Muscle layer of duodenum (tissue), 2 donors: ENCODE results near the gene TXNRD1.
A peak's percentile ranks its signal among the peaks of the same experiment; 100 is the strongest.

Experiments used
- H3K27ac ChIP-seq: one replicate; pipeline ENCODE4 v1.7.0; 2013; ENCODE audit warnings: mild to moderate bottlenecking, low read length
- H3K27me3 ChIP-seq: one replicate; pipeline ENCODE4 v1.7.0; 2013; ENCODE audit warnings: low read depth, mild to moderate bottlenecking, control low read depth, low read length
- H3K36me3 ChIP-seq, 2 donors: one replicate each; pipeline ENCODE4 v1.7.0; 2013; ENCODE audit warnings: low read length in 2 of 2, control low read depth in 1 of 2, mild to moderate bottlenecking in 1 of 2; ENCODE audit not compliant: insufficient read depth in 2 of 2, control insufficient read depth in 1 of 2
- H3K4me1 ChIP-seq, 2 donors: one replicate each; pipeline ENCODE4 v1.7.0; 2013; ENCODE audit warnings: low read length in 2 of 2, mild to moderate bottlenecking in 2 of 2, control low read depth in 1 of 2, moderate library complexity in 1 of 2; ENCODE audit not compliant: insufficient read depth in 2 of 2, control insufficient read depth in 1 of 2
- H3K4me3 ChIP-seq, 2 donors: one replicate each; pipeline ENCODE4 v1.7.0; 2013; ENCODE audit warnings: low read length in 2 of 2, low read depth in 1 of 2, mild to moderate bottlenecking in 1 of 2
- H3K9me3 ChIP-seq, 2 donors: one replicate each; pipeline ENCODE4 v1.7.0; 2013; ENCODE audit warnings: low read length in 2 of 2, control low read depth in 1 of 2, mild to moderate bottlenecking in 1 of 2; ENCODE audit not compliant: control insufficient read depth in 1 of 2
- donor health status: healthy.

TXNRD1 gene

DNA sequence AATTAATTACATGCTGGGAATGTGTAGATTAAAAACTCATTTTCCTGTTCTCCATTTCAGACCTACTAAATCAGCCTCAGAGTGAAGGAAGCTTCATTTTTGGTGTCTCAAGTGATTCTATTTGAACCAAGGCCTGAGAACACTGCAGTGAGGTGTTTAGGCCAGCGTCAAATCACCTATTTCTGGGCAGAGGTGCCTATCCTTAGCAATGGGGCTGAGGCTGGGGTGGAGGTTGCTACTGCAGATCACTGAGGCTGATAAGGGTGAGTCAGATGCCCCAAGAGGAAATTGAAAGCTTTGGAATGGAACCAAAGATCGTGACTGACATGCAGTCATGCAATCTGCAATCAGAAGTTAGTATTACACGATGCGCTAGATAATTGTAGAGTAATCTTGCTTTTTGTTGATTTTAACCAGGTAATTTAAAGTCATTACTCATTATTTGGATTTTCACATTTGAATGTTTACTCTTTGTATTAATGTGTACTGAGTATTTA, 4.4 kb downstream of the TXNRD1 start:
- Histone ChIP-seq H3K27me3 (no peaks in the 10 kb centered on the region), H3K4me1 (peaks cover 8 to 16% of the 10 kb centered on the region in 2 donors), H3K27ac (peak overlapping the region; percentile 74), H3K36me3 (no peaks in the 10 kb centered on the region), H3K9me3 (no peaks in the 10 kb centered on the region), H3K4me3 (no peak overlapping the region)

DNA sequence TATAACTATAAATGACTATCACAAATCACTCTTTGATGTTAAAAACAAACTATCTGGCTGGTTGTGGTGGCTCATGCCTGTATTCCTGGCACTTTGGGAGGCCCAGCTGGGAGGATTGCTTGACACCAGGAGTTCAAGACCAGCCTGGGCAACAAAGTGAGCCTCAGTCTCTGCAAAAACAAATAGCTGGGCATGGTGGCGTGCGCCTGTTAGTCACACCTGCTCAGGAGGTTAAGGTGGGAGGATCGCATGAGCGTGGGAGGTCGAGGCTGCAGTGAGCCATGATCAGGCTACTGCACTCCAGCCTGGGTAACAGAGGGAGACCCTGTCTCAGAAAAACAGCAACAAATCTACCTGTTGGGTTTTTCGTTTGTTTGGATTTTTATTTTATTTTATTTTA, 5.4 kb downstream of the TXNRD1 start:
- no peaks in the 10 kb centered on the region for H3K36me3 ChIP-seq
- no peak overlapping the region for H3K27ac ChIP-seq
- H3K27me3 ChIP-seq: no peaks in the 10 kb centered on the region
- H3K9me3 ChIP-seq: no peaks in the 10 kb centered on the region
- H3K4me3 ChIP-seq: no peak overlapping the region
- H3K4me1 ChIP-seq: peaks cover 8 to 16% of the 10 kb centered on the region in 2 donors

- Histone ChIP-seq H3K27ac (no peak overlapping the region), H3K4me1 (peaks cover 8 to 11% of the 10 kb centered on the region in 2 donors), H3K9me3 (no peaks in the 10 kb centered on the region), H3K4me3 (no peak overlapping the region), H3K27me3 (no peaks in the 10 kb centered on the region), H3K36me3 (no peaks in the 10 kb centered on the region)
These were observed 7.4 kb downstream of the TXNRD1 start for GRCh38 chr12:104222976-104223375.

GRCh38 chr12:104223712-104224111, 8.1 kb downstream of the TXNRD1 start:
- Histone ChIP-seq H3K9me3 (no peaks in the 10 kb centered on the region), H3K4me1 (peaks cover 8 to 11% of the 10 kb centered on the region in 2 donors), H3K36me3 (no peaks in the 10 kb centered on the region), H3K27me3 (no peaks in the 10 kb centered on the region), H3K27ac (no peak overlapping the region), H3K4me3 (no peak overlapping the region)

GRCh38 chr12:104226672-104227071, 11.1 kb downstream of the TXNRD1 start:
- Histone ChIP-seq H3K4me3 (no peak overlapping the region), H3K27ac (no peak overlapping the region), H3K9me3 (no peaks in the 10 kb centered on the region)

GRCh38 chr12:104230304-104231095, 14.9 kb downstream of the TXNRD1 start:
- Histone ChIP-seq H3K27me3 (no peaks in the 10 kb centered on the region), H3K4me1 (no peaks in the 10 kb centered on the region), H3K9me3 (peaks cover 0 to 18% of the 10 kb centered on the region in 2 donors), H3K27ac (no peak overlapping the region), H3K4me3 (no peak overlapping the region), H3K36me3 (no peaks in the 10 kb centered on the region)

More at GRCh38 chr12:104226672-104227071, 11.1 kb downstream of the TXNRD1 start:
- Histone ChIP-seq H3K4me1 (no peaks in the 10 kb centered on the region), H3K27me3 (no peaks in the 10 kb centered on the region), H3K36me3 (no peaks in the 10 kb centered on the region)

GRCh38 chr12:104232609-104233280, 17.2 kb downstream of the TXNRD1 start:
- no peak overlapping the region for H3K4me3 ChIP-seq
- no peak overlapping the region for H3K27ac ChIP-seq
- H3K4me1 ChIP-seq: no peaks in the 10 kb centered on the region
- H3K36me3 ChIP-seq: no peaks in the 10 kb centered on the region
- H3K27me3 ChIP-seq: no peaks in the 10 kb centered on the region
- peaks cover 0 to 25% of the 10 kb centered on the region in 2 donors for H3K9me3 ChIP-seq

GRCh38 chr12:104234926-104235499, 19.4 kb downstream of the TXNRD1 start:
- Histone ChIP-seq H3K36me3 (no peaks in the 10 kb centered on the region), H3K4me3 (peak overlapping the region in 1 of 2 donors; percentile 6), H3K4me1 (no peaks in the 10 kb centered on the region), H3K9me3 (peaks cover 0 to 25% of the 10 kb centered on the region in 2 donors), H3K27me3 (no peaks in the 10 kb centered on the region), H3K27ac (no peak overlapping the region)

DNA sequence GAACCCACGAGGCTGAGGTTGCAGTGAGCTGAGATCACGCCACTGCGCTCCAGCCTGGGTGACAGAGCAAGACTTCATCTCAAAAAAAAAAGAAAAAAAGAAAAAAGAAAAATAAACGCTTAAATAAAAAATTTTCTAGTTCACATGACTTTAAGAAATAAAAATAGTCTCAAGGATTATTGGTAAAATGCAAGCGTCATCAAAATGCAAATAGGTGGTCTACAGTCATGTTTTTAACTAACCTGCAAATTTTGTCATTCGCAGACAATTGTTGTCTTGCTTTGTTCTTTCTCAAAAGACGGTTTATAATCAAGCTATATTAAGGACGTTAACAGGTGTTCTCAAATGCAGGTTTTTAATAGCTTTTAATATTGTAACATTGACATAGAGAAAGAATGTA, 22.4 kb downstream of the TXNRD1 start:
- H3K36me3 ChIP-seq: no peaks in the 10 kb centered on the region
- no peaks in the 10 kb centered on the region for H3K4me1 ChIP-seq
- H3K9me3 ChIP-seq: peaks cover 0 to 17% of the 10 kb centered on the region in 2 donors
- H3K27ac ChIP-seq: no peak overlapping the region
- no peak overlapping the region for H3K4me3 ChIP-seq
- H3K27me3 ChIP-seq: no peaks in the 10 kb centered on the region

GRCh38 chr12:104242546-104243206, 27.1 kb downstream of the TXNRD1 start:
- no peaks in the 10 kb centered on the region for H3K4me1 ChIP-seq
- no peaks in the 10 kb centered on the region for H3K36me3 ChIP-seq
- no peaks in the 10 kb centered on the region for H3K27me3 ChIP-seq
- H3K4me3 ChIP-seq: no peak overlapping the region
- no peak overlapping the region for H3K27ac ChIP-seq
- H3K9me3 ChIP-seq: no peaks in the 10 kb centered on the region

DNA sequence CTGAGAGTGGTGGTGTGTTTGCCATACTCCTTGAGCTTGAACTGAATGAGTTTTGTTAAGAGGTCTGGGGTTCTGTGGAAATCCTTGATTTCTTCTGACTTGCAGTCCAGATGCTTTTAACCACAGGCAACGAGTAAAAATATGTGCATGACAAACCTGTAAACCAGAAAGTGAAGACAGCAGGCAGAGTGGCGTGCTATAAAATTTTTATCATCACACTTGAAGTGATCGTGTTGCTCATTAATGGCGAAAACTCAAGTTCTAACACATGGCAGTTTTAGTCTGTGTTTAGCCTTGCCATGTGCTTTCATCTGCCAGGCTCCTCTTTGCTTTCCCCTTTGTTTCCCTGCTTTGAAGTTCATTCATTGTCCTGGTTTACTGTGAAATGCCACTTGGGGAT, 28.0 kb downstream of the TXNRD1 start:
- Histone ChIP-seq H3K9me3 (no peaks in the 10 kb centered on the region), H3K27ac (no peak overlapping the region), H3K4me3 (no peak overlapping the region), H3K36me3 (no peaks in the 10 kb centered on the region), H3K4me1 (no peaks in the 10 kb centered on the region), H3K27me3 (no peaks in the 10 kb centered on the region)
